Testis (tissue), 2 donors: ENCODE results near the gene PHOSPHO1.

Experiments
- CTCF ChIP-seq, 3 experiments: fragments of 450-650 bp in 2 of 3; fragments of 200-600 bp in 1 of 3; sonication (generic) in 1 of 3; IDR thresholded peaks; one replicate each; pipeline ENCODE4 v1.5.1; 2016 to 2019; ENCODE audit warnings: antibody characterized with exemption in 3 of 3, mild to moderate bottlenecking in 2 of 3, moderate library complexity in 1 of 3
- POLR2A ChIP-seq: fragments of 450-650 bp; IDR thresholded peaks from one replicate; pipeline ENCODE4 v1.6.1; 2017; ENCODE audit warnings: antibody characterized with exemption, mild to moderate bottlenecking, moderate library complexity

DNA sequence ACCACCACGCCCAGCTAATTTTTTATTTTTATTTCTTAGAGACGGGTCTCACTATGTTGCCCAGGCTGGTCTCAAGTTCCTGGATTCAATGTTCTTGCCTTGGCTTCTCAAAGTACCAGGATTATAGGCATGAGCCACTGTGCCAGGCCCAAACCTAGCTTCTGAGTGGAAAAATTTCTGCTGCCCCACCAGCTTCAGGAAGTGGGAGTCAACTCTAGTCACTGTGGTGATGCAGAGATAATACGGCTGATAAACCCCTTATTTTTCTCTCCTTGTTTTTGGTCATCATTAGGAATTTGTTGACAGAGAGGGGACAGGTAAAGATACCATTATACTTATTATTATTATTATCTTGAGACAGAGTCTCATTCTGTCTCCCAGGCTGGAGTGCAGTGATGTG is 27.8 kb upstream of the PHOSPHO1 start:
- TF ChIP-seq CTCF (IDR thresholded peaks at IDR 0.05): no peak
- no peak for TF ChIP-seq POLR2A
